ENCODE results near the gene ENPP6.

GRCh38 chr4:184165291-184165690 lies 52.4 kb downstream of the ENPP6 start:
- TF ChIP-seq CTCF (IDR thresholded peaks at IDR 0.05; ENCODE audit: low read depth, low read length) (no peak), EZH2phosphoT487 (IDR thresholded peaks at IDR 0.05; ENCODE audit: low read depth) (no peak)
